GM21526 (cell line): ENCODE measurements around the gene BNC2.

ENCODE experiments used
- ATAC-seq: cut with Tn5 transposase; IDR thresholded peaks from one replicate; pipeline ENCODE4 v1.9.1; 2021; ENCODE audit warnings: moderate library complexity; ENCODE audit not compliant: unreplicated experiment, low FRiP score

Gene BNC2

DNA sequence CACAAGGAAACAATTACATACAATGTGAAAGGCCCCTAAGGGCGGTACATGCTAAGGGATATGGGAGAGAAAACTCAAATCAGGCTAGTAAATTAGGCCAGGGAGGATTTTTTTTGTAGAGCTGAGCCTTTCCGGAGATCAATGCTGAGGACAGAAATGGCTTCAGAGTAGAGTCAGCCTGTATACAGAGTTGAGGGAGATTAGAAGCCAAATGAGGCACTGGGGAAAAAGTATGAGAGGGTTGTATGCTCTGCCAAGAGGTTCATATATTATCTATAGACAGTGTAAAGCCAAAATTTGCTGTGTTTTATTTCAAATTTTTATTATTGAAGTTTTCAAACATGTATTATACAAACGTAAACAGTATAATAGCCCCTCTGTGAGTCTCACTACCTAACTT, 103.1 kb downstream of the BNC2 start:
- no peak for ATAC-seq

DNA sequence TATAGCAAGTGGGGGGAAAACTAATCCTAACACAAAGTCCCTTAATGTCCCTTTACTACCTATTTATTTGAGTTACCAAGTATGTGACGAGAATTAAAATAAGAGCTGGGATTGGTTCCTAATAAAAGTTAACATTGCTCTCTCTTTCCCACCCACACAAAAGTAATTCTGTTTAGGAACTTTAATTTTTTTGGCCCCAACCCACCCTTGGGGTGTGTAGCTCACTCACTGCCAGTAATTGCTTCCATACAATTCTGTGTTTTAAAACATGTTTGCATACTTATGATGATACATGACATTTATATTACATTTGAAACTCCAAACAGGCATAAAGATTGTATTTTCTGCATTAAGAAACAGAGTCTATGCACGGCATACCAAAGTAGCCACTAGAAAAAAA, 106.5 kb downstream of the BNC2 start:
- ATAC-seq, result no peak

DNA sequence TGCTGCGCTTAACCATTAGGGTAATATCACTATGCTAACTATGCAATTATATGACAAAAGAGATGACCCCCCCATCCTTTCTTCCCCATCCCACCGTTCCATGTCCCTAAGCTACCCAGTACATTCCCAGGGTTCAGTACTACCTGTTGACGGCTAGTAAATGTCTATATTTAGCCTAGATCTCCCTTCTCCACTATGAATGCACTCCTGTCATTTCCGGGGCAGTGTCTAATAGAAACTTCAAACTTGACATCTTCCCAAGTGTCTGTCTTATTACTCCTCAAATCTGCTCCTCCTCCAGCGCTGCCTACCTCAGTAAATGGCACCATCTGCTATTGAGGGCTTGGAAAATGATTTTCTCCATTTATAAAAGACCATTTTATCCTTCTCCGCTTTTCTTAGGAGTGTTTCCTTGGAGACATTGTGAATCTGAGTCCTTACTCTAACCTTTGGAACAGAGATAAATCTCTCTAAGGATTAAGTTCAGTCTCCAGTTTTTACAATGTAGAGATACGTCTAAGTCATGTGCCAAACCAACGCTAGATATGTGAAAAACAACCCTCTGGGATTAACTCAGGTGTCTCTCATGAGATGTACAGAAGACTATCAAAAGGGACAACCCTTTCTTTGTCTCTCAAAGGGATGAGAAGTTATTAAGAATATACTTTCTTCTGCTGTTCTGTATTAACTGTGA, 114.9 kb downstream of the BNC2 start:
- no peak for ATAC-seq

DNA sequence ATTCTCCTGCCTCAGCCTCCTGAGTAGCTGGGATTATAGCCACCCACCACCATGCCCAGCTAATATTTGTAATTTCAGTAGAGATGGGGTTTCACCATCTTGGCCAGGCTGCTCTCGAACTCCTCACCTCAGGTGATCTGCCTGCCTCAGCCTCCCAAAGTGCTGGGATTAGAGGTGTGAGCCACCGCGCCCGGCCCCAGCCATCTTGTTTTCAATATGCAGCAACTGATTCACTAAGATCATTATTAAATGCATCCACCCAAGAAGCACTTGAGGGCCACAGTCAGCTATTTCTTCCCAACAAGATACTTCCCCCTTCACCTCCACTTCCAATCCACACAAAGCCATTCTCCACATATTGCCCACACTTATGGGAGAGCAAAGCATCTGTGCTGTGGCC, 115.8 kb downstream of the BNC2 start:
- no peak for ATAC-seq

DNA sequence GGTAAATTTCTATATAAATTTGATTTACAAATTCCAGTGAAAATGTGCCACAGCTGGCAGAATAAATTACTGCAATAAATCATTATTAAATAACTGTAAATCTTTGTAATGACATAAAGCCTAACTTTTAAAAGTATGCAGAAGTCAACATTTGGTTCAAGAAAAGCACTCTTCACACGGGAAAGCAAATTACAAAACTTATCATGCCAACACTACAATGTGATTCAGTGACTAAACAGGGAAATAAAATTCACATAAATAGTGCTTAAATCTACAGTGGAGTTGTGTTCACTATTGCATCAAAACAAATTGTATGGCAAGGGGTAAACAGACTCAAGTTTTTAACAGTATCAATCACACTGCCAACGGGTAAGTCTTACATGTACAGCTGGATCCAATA, 117.2 kb downstream of the BNC2 start:
- no peak for ATAC-seq

DNA sequence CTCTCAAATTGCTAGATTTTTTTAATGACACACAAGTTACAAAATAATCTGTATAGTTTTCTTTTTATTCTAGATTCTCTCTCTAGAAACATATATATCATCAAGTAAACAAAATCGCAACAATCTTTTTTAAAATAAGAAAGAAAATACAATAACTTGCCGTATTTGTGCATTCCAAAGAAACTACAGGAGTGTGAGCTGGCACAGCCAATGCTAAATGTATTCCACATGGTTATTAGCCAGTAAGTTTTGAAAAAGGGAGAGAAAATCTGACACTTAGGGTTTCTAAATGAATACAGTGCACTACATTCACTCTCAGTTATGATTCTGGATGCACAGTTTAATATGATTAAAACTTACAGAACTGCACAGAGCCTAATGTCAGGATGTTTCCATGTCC, 117.9 kb downstream of the BNC2 start:
- ATAC-seq, result no peak

DNA sequence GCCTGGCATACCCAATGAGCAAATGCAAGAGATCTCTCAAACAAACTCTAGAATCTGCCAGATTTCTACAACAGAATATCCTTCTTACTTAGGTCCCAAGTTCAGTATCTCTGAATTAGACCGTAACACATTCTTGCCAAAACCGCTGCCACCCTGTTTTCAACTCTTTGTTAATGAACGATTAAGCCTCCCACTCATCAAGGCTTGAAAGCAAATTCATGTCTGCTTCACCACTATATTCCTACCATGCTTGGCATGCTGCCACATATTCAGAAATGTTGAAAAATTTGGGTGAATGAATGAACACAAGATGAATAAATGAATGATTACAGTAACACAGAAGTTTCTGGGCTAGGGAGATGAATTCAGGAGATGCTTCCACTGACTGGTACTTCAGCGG, 119.9 kb downstream of the BNC2 start:
- ATAC-seq, result no peak

DNA sequence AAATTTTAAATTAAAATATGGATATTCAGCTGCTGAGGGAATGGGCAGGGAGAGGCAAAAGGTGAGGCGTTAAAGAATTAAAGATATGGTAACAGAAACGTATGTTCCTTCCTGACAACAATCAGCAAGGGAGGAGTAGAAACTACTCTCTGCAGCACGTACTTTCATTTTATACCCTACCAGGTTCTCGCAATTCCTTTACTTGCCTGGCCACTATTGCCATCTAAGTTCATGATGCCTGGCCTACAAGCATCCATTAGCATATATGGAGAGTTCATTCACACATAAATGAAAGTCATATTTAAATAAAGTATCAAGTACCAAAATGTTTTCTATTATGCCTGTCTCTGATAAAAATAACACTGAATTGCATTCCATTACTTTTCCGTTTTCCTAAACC, 125.1 kb downstream of the BNC2 start:
- ATAC-seq, result no peak

DNA sequence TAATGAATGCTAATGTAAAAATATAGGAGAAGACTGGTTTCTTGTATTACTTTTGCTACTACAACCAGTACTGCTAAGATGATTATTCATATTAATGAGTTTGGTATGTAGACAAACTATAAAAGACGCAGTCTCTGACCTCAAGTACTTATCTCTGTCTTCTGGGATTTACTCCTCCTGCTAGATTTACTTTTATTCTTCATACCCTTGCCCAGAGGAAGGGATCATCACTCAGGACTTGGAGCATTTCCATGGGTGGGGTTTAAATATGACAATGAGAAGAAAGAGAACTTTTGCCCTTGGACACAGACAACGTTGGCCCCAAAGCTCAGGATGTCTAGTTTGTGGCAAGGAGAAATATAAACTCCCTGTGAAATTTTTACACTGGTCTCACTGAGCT, 126.1 kb downstream of the BNC2 start:
- ATAC-seq, result no peak

DNA sequence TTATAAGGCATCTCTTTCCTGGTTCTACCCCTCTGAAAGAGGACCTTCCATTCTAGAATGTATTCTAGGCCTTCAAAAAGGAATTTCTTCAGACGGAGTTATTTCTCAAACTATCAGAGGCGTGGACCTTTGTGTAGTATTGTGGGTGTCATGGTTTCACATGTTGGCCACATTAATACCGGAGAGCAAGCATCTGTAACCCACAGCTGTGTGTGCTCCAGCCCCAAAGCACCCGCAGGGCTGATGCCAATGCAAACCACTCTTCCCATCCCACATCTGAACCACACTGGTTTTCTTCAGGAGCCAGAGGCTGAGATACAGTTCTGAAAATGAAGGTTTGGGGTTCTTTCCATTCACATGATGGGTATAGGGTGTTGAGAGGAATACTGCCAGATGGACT, 127.1 kb downstream of the BNC2 start:
- ATAC-seq, result no peak

DNA sequence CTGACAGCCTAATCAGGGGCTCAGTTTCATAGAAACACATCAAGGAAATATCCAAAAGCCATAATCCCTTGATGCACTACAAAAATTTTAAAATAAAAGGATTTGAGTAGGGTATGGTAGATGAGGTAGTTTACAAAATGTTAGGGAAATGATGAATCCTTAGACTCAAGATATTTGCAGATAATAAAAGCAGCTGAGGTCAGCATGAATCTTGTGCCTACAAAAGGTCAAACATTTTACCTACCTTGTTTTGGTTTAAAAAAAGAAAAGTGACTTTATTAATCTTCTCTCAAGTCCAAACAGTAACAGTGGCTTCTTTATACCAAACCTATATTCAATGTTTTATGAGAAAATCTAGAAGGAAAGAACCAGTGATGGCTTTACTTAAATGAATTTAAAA, 135.5 kb downstream of the BNC2 start:
- ATAC-seq, result no peak

DNA sequence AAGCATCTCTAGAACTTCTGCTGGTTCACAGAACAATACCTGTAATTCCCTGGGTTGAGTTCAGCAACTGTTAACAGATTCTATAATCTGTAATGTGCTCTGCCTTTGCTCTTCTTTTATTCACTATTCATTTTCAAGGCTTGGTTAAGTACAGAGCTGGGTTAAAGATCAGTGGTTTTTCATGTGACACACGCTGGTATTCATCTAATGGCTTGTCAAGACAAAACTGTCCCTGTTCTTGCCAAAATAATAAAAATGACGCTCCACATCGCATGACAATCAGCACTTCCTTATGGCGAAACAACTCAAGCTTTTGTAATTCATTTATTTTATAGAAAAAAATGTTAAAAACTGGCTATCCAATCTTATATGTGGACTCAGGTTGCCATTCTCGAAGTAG, 137.9 kb downstream of the BNC2 start:
- no peak for ATAC-seq

DNA sequence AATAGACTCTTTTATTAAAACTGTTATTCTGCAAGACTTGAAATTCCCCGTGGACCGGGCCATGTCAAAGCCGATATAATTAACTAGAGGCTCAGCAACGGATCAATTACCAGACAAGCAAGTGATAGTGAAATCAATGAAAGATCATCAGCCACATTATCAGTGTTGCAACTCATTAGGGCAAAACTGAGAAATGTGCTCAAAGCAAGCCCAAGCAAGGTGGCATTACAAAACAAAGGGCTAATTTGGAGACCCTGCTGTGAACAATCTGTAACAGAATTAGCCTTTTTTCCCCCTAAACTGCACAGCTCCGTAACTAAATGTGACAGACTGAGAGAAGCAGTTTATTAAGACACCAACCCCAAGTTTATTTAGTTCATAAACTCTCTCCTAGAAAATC, 140.3 kb downstream of the BNC2 start:
- no peak for ATAC-seq

DNA sequence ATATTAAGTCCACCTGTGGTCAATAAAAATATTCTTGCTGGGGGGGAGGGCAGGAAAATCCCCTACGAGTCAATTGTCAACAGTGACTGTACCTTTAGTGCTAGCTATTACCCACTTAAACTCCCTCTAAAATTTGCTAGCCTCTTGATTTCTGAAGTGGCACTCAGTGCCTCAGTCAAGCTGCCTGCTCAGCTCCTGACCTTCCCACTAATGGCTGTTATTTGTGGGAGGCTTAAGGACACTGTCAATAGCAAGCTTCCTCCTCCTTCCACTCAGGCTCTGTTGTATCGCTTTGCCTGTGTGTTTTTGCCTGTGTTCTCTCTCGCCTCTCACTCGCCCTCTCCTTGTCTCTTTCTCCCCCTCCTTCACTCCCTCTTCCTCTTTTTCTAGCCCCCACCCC, 140.8 kb downstream of the BNC2 start:
- no peak for ATAC-seq

DNA sequence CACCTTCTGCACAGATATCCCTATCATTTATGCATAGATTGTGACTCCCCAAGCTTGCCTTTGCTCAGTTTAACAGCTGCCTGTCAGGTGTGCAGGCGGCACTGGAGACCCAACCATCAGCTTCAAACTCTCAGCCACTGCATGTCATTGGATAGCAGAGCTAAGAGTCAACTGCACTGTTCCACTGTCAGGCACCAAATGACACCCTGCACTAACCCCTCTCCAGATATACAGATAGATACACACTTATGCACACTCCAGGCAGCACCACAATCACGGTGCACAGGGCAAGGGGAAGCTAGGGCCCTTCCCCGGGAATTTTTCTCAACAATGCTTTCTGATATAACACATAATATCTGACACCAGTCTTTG, 142.3 kb downstream of the BNC2 start:
- ATAC-seq, result no peak

DNA sequence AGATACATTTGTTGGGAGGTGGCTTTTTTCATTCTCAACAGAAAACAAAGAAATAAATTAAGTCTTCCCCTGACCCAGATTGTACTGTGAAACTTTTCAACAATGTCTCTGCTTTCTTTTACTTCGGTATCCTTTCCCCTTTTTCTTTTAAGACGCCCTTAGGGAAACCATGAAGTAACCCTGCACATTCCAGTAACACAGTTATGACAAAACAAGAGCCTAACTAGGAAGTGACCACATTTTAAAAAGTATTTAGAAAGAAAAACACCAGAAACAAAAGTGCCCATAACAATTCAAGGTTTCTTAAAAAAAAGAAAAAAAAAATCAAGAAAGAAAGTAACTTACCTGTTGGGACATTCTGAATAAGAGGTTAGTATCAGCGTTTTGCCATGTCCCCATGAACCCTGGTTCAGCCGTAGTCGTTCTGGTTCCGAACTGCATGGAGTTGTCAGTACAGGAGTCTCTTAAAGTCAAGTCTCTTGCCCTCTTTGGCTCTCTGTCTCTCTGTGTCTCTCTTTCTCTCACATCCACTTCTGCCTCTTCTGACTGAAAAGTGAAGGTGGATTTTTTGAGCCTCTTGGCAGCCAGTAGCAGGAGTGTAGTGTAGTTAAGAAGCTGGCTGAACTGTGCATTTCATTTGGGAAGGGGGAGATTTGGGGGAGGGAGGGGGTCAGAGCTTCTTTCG, 142.9 kb downstream of the BNC2 start:
- no peak for ATAC-seq

DNA sequence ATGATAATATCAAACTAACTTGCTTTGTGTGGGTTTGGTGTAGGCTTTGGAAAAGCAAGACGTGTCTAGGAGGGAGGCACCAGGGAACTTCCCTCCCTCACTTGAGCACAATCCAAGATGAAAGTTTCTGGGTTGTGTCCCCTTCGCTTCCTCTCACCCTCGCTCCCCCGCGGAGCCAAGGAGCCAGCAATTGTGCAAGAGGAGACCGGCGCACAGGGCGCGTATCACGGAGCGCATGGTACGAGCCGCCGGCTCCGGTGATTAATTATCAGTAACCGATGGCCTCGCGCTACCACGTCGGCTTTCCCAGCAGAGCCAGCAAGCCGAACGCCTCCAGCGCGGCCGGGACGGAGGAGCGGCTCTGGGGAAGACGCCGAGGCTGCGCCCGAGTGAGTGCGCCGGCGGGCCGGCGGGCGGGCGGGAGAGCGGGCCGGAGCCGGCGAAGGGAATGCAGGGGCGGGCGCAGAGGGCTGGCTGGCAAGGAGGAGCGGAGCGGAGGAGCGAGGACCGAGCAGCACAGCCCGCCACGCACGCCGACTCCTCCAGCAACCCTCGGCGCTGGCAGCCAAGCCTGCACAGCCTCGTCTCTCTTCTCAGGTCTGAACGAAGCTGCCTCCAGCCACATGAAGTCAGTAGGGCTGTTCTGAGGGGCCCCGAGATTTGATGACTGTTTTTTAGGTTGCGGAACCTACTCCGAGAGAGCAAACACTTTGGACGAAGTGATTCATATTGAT, 143.6 kb downstream of the BNC2 start:
- ATAC-seq, result no peak

DNA sequence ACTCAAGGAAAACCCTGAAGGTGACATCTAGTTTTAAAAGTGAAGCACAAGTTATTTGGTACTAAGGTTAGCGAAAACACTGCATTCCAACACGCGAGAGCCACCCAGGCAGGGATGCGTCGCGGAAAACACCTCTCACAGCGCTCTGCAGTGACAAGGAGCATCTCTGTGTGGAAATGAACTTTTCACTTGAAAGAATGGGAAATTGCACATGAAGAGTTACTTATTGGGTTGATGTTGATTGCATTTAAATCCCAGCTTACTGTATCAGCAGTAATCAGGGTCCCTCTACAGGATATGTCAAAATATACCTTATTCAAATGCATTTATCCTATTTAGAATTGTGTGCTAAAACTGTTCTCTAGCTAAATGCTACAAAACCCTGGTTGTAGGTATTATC, 144.4 kb downstream of the BNC2 start:
- ATAC-seq, result no peak

DNA sequence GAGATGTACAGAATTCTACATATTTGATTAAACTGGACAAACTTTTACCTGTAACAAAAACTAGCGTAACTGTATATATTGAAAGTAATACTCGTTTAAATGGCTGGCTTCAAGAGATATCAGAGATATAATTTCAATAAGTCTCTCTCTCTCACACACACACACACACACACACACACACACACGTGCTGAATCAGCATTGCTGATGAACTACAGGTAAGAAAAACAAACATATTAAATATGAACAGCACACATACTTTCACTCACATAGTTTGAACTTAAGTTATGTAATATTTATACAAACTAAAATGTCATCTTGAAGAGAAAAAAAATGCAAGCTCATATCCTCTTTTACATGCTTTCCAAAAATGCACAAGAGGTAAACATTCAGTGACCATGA, 145.4 kb downstream of the BNC2 start:
- ATAC-seq, result no peak

DNA sequence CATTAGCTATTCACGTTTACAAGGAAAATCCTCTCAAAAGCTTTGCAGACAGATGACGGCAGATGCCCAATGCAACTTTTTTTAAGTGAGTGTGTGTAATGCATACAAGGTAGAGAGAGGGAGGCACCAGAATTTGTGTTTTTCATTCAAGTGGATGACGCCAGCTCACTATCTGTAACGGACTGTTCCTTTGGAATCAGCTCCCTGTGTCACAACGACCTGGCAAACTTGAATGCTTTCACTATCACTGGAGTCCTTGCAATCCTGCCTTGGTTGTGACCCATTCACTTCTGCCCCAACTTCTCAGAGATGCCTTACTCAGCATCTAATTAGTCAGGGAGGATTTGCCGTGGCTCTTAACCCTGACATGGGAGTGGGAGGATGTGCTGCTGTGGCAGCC, 148.5 kb downstream of the BNC2 start:
- no peak for ATAC-seq

DNA sequence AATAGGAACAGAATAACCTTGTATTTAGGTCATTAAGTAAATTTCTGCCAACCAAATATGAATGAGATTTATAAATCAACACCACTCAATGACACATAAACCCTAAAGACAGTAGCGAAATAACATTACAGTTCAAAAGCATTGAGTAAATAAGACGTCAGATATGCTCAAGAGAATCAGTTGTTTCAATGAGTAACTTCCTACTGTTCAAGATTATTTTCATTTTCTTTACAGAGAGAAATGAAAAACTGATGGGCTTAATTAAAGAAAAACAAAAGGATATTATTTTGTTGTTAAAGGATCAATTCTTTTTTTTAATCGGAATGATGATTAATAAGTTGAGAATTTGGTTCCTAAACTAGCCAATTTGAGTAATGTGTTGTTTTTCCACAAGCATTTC, 150.1 kb downstream of the BNC2 start:
- no peak for ATAC-seq

DNA sequence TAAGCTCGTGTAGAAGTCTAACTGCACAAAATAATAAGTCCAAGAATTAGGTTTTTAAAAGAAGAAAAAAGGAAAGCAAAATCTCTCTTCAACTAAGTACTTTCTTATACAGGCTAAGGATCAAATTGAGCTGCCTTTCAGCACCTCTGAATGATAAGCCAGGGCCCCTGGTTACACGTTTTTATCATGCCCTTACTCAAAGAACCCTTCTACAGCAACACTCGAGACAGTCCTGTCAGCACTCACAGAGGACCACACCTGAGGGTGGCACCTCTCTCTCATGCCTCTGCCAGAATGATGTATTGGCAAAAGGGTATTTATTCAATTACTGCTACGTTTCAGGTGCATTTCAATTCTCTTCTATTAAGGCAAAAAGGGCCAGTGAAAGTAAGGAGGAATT, 150.5 kb downstream of the BNC2 start:
- no peak for ATAC-seq
